B cell (primary cell): ENCODE data around the gene SYCP2. TPM values are rescaled to one million over a fixed set of nuclear protein-coding genes. Genes with fewer than 3 reads are reported as not detected.

Experiments used
- ATAC-seq: fragments of 200-7000 bp; cut with Tn5 transposase; one replicate; pipeline ENCODE4 v1.10.0; 2021; ENCODE audit warnings: low read depth, mild to moderate bottlenecking, moderate number of reproducible peaks, moderate library complexity
- CTCF ChIA-PET: fragments of 350-600 bp; sonication (Branson Sonifier 250); formaldehyde crosslinking; loops from one replicate; lab custom pipeline; 2021; ENCODE audit warnings: antibody characterized with exemption, inconsistent platforms; lab: Charles Lee
- POLR2A ChIA-PET: fragments of 350-600 bp; sonication (Branson Sonifier 250); formaldehyde crosslinking; loops from one replicate; lab custom pipeline; 2021; ENCODE audit warnings: antibody characterized with exemption; lab: Charles Lee
- DNase-seq: peaks from one replicate; pipeline ENCODE4 v3.0.0; 2013
- H2AFZ ChIP-seq: 2 replicates; pipeline ENCODE4 v1.6.1; 2012; ENCODE audit warnings: mild to moderate bottlenecking, low read depth, low read length; ENCODE audit not compliant: insufficient read depth, poor library complexity, severe bottlenecking
- H3K27ac ChIP-seq, 2 donors: 1 replicate in 1 of 2; 2 replicates in 1 of 2; pipeline ENCODE4 v1.5.1; 2012 to 2013; ENCODE audit warnings: low read length in 2 of 2, mild to moderate bottlenecking in 2 of 2, moderate library complexity in 1 of 2
- H3K27me3 ChIP-seq, 4 experiments: fragments of 200-600 bp in 1 of 4; sonication (generic) in 1 of 4; replicated peaks in 1 of 4; 1 replicate in 2 of 4; 2 replicates in 2 of 4; pipeline versions ENCODE4 v1.6.1 to v1.7.0; 2013 to 2016; ENCODE audit warnings: low read length in 3 of 4, mild to moderate bottlenecking in 2 of 4, mixed read lengths in 1 of 4, moderate library complexity in 1 of 4; ENCODE audit not compliant: insufficient read depth in 4 of 4, control insufficient read depth in 3 of 4; ENCODE audit errors: control extremely low read depth in 1 of 4
- H3K36me3 ChIP-seq, 2 experiments: replicated peaks in 1 of 2; 1 replicate in 1 of 2; 2 replicates in 1 of 2; pipeline versions ENCODE4 v1.6.1 to v1.7.1; 2013; ENCODE audit warnings: low read length in 1 of 2; ENCODE audit not compliant: insufficient read depth in 2 of 2, control insufficient read depth in 1 of 2; ENCODE audit errors: control extremely low read depth in 1 of 2, extremely low read depth in 1 of 2
- H3K4me1 ChIP-seq, 2 donors: fragments of 200-600 bp in 1 of 2; sonication (generic) in 1 of 2; 1 replicate in 1 of 2; 2 replicates in 1 of 2; pipeline versions ENCODE4 v1.5.1 to v1.6.1; 2013 to 2017; ENCODE audit warnings: low read length in 2 of 2; ENCODE audit not compliant: control insufficient read depth in 2 of 2, insufficient read depth in 2 of 2
- H3K4me2 ChIP-seq: replicated peaks from 2 replicates; pipeline ENCODE3; 2012; ENCODE audit warnings: mild to moderate bottlenecking, low read depth, low read length; ENCODE audit not compliant: poor library complexity, severe bottlenecking
- H3K4me3 ChIP-seq, 5 experiments: fragments of 200-600 bp in 1 of 5; sonication (generic) in 1 of 5; 1 replicate in 3 of 5; 2 replicates in 2 of 5; pipeline versions ENCODE4 v1.5.1 to v1.7.0; 2011 to 2016; ENCODE audit warnings: low read length in 4 of 5, mild to moderate bottlenecking in 4 of 5, low read depth in 2 of 5, control low read depth in 1 of 5, moderate library complexity in 1 of 5; ENCODE audit not compliant: insufficient read depth in 1 of 5; ENCODE audit errors: control extremely low read depth in 1 of 5, extremely low read depth in 1 of 5
- H3K79me2 ChIP-seq: fragments of 200-600 bp; sonication (generic); one replicate; pipeline ENCODE4 v1.6.0; 2016; ENCODE audit warnings: low read length; ENCODE audit not compliant: control insufficient read depth, insufficient read depth
- H3K9ac ChIP-seq: fragments of 200-600 bp; sonication (generic); 2 replicates; pipeline ENCODE4 v1.6.1; 2017; ENCODE audit warnings: mild to moderate bottlenecking, low read length, moderate library complexity
- H3K9me3 ChIP-seq, 3 donors: one replicate each; pipeline versions ENCODE4 v1.6.1 to v1.7.1; 2013; ENCODE audit warnings: low read length in 2 of 3; ENCODE audit not compliant: control insufficient read depth in 2 of 3, insufficient read depth in 1 of 3; ENCODE audit errors: control extremely low read depth in 1 of 3
- H4K20me1 ChIP-seq: 2 replicates; pipeline ENCODE4 v1.6.0; 2012; ENCODE audit warnings: mild to moderate bottlenecking, low read length; ENCODE audit not compliant: insufficient read depth, control insufficient read depth, poor library complexity, severe bottlenecking
- H3K27ac Mint-ChIP-seq: one replicate; pipeline ENCODE4 v1.8.0; 2021; ENCODE audit warnings: mixed read lengths
- H3K27me3 Mint-ChIP-seq: one replicate; pipeline ENCODE4 v1.8.0; 2021; ENCODE audit warnings: mixed read lengths
- H3K4me1 Mint-ChIP-seq: one replicate; pipeline ENCODE4 v1.8.0; 2021; ENCODE audit warnings: mixed read lengths
- H3K4me3 Mint-ChIP-seq: one replicate; pipeline ENCODE4 v1.8.0; 2021; ENCODE audit warnings: mixed read lengths
- H3K9me3 Mint-ChIP-seq: one replicate; pipeline ENCODE4 v1.8.0; 2022; ENCODE audit warnings: mixed read lengths; ENCODE audit not compliant: insufficient read depth
- CTCF ChIP-seq: fragments of 200-600 bp; IDR thresholded peaks from one replicate; pipeline ENCODE4 v1.8.0; 2022; ENCODE audit warnings: antibody characterized with exemption, mild to moderate bottlenecking
- EZH2 ChIP-seq: IDR thresholded peaks from 2 replicates; pipeline ENCODE4 v1.6.1; 2012; ENCODE audit warnings: borderline replicate concordance, low read depth, mild to moderate bottlenecking, moderate library complexity, low read length; ENCODE audit not compliant: insufficient read depth, poor library complexity, severe bottlenecking
- WGBS: methylation state at CpG from one replicate; pipeline ENCODE4 v1.1.5; 2013; ENCODE audit warnings: missing lambda C conversion rate; ENCODE audit not compliant: insufficient coverage; 5-methylcytosine and 5-hydroxymethylcytosine counted together
- intact Hi-C: fragments of 100-400 bp; cut with micrococcal nuclease; formaldehyde crosslinking; loops from one replicate; pipeline ENCODE4 v1.10.0; 2022
- polyA plus RNA-seq: library from polyadenylated mRNA; depleted of rRNA; stranded (reverse); fragments of >200 nt; gene quantifications from 2 replicates; pipeline ENCODE4 v1.2.3, GENCODE V29; 2012
- total RNA-seq, 2 donors: library from RNA; stranded (reverse); fragments of 120-200 nt in 1 of 2; gene quantifications; 1 replicate in 1 of 2; 2 replicates in 1 of 2; pipeline versions ENCODE4 v1.2.3 to v1.2.4, GENCODE V29; 2013 to 2022

SYCP2 gene
- total and polyA plus RNA-seq, 2 donors (not counting 1 experiment from before 2014, with no cell fraction given): 0.98 to 4.5 TPM

- Histone ChIP-seq H3K4me1 (peaks cover 20 to 26% of the 10 kb centered on the region in 2 donors), H3K79me2 (peaks cover 22% of the 10 kb centered on the region), H3K36me3 (peaks cover 0 to 11% of the 10 kb centered on the region in 2 experiments), H3K9ac (no peak overlapping the region), H3K27me3 (no peaks in the 10 kb centered on the region), H2AFZ (no peak overlapping the region), H3K9me3 (peaks cover 0 to 10% (median 0%) of the 10 kb centered on the region in 3 donors), H4K20me1 (no peaks in the 10 kb centered on the region), H3K27ac (no peak overlapping the region), H3K4me2 (peak overlapping the region; percentile 78), H3K4me3 (no peak overlapping the region)
- Mint-ChIP-seq H3K9me3 (no peaks in the 10 kb centered on the region), H3K27me3 (no peaks in the 10 kb centered on the region), H3K27ac (peak overlapping the region; percentile 73), H3K4me3 (peak overlapping the region; percentile 87), H3K4me1 (peaks cover 41% of the 10 kb centered on the region)
- CTCF ChIA-PET: interaction anchor here (4.3 kb wide), 1 partner anchor 11 kb away, joined by 45 read pairs; no protein-coding TSS in a partner anchor
- WGBS: 96% methylated on average over 7 of the region's 7 CpGs
- intact Hi-C loops: no loop called here
- ATAC-seq: no peak
- POLR2A ChIA-PET: no interaction called here
- TF ChIP-seq EZH2: no peak
- TF ChIP-seq CTCF: no peak
- DNase-seq: peak; percentile 18
Measured at GRCh38 chr20:59938696-59939051, 5.2 kb upstream of the SYCP2 start.

- no peaks in the 10 kb centered on the region for H4K20me1 ChIP-seq
- Mint-ChIP-seq H3K27me3 (no peaks in the 10 kb centered on the region), H3K9me3 (no peaks in the 10 kb centered on the region), H3K27ac (peak overlapping the region; percentile 73), H3K4me1 (peaks cover 41% of the 10 kb centered on the region), H3K4me3 (peak overlapping the region; percentile 87)
- WGBS: 94% methylated on average over 3 of the region's 4 CpGs
- peaks cover 0 to 7% of the 10 kb centered on the region in 2 experiments for H3K36me3 ChIP-seq
- intact Hi-C loops: no loop called here
- H3K27ac ChIP-seq: no peak overlapping the region
- ATAC-seq: no peak
- peak overlapping the region; percentile 78 for H3K4me2 ChIP-seq
- H3K9ac ChIP-seq: no peak overlapping the region
- POLR2A ChIA-PET: no interaction called here
- CTCF ChIA-PET: interaction anchor here (4.3 kb wide), 1 partner anchor 11 kb away, joined by 45 read pairs; no protein-coding TSS in a partner anchor
- H3K4me1 ChIP-seq: peaks cover 22 to 26% of the 10 kb centered on the region in 2 donors
- peak overlapping the region in 1 of 5 experiments; percentile 12 for H3K4me3 ChIP-seq
- TF ChIP-seq EZH2 (no peak), CTCF (no peak)
- H2AFZ ChIP-seq: no peak overlapping the region
- H3K27me3 ChIP-seq: no peaks in the 10 kb centered on the region
- peaks cover 22% of the 10 kb centered on the region for H3K79me2 ChIP-seq
- no peak for DNase-seq
- H3K9me3 ChIP-seq: peaks cover 0 to 10% (median 0%) of the 10 kb centered on the region in 3 donors
Measured at GRCh38 chr20:59938221-59938620, 4.8 kb upstream of the SYCP2 start.
